ENCODE results near the gene TRIL.

DNA sequence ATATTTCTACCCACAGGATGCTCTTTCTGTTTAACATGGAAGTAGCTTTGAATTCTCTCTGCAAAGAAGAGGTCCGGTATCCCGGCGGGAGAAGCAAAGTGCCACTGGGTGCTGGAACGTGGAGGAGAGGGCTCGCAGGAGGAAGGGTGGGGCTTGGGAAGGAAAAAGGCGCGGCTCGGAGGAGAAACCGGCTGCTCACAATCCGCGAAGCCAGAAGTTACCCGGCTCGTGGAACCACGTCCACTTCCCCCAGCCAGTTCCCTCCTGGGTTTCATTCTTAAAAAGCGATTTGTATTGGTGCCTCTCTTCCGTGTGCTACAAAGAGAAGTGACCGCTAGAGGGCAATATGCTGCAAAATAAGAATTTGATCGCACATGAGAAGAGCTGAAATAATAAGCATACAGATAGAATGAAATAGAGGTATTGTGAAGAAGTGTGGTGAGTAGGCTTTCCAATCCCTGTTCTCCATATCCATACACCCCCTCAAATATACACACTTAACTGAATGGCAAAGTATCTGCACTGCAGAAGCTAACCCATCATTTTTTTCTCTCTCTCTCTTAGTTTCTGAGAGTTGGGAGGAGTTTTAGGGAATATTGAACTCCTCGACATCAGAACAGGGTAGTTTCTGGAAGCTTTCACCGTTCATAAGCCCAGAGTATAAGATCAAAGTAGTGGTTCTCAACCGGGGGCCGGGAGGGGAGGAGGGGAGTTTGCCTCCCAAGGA is 31.1 kb downstream of the TRIL start:
- TF ChIP-seq EZH2 (IDR thresholded peaks at IDR 0.05; ENCODE audit: insufficient read depth, poor library complexity, severe bottlenecking) (no peak), EZH2phosphoT487 (IDR thresholded peaks at IDR 0.05; ENCODE audit: insufficient read depth, low read depth) (no peak)

Measured in GM23248 (cell line).